ENCODE results near the gene ZDHHC14. TPM values are rescaled to one million over a fixed set of nuclear protein-coding genes. Genes with fewer than 3 reads are reported as not detected.

ZDHHC14 gene
- total and polyA plus RNA-seq, 4 donors: 4.3 to 18.3 (median 8.9) TPM

- no peaks in the 10 kb centered on the region for H3K9me3 ChIP-seq (ENCODE audit: control insufficient read depth in 4 of 4, insufficient read depth in 3 of 4, low read length in 3 of 4)
- H3K36me3 ChIP-seq (ENCODE audit: control insufficient read depth in 4 of 4, insufficient read depth in 4 of 4, low read length in 4 of 4): no peaks in the 10 kb centered on the region
- no peak overlapping the region for H3K4me3 ChIP-seq
- no peak overlapping the region for H3K27ac ChIP-seq (ENCODE audit: low read depth in 1 of 2, low read length in 1 of 2)
- DNase-seq: no peak
- no peak overlapping the region for H3K9ac ChIP-seq (ENCODE audit: insufficient read depth in 1 of 2, low read length in 2 of 2)
- H3K4me1 ChIP-seq (ENCODE audit: control insufficient read depth in 5 of 5, insufficient read depth in 5 of 5, low read length in 5 of 5): peaks cover 0 to 13% (median 5%) of the 10 kb centered on the region in 5 donors
- 94% methylated on average over 8 of the region's 8 CpGs for WGBS, 2 donors
- ATAC-seq (ENCODE audit: insufficient read depth, low FRiP score): no peak
- no peaks in the 10 kb centered on the region for H3K27me3 ChIP-seq (ENCODE audit: control insufficient read depth in 3 of 3, insufficient read depth in 3 of 3, low read length in 2 of 3)
- TF ChIP-seq, protein P1, sequence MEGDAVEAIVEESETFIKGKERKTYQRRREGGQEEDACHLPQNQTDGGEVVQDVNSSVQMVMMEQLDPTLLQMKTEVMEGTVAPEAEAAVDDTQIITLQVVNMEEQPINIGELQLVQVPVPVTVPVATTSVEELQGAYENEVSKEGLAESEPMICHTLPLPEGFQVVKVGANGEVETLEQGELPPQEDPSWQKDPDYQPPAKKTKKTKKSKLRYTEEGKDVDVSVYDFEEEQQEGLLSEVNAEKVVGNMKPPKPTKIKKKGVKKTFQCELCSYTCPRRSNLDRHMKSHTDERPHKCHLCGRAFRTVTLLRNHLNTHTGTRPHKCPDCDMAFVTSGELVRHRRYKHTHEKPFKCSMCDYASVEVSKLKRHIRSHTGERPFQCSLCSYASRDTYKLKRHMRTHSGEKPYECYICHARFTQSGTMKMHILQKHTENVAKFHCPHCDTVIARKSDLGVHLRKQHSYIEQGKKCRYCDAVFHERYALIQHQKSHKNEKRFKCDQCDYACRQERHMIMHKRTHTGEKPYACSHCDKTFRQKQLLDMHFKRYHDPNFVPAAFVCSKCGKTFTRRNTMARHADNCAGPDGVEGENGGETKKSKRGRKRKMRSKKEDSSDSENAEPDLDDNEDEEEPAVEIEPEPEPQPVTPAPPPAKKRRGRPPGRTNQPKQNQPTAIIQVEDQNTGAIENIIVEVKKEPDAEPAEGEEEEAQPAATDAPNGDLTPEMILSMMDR (IDR thresholded peaks at IDR 0.05; ENCODE audit: control extremely low read depth, extremely low read depth): no peak
Measured at GRCh38 chr6:157711060-157711459, 330.1 kb downstream of the ZDHHC14 start.

DNA sequence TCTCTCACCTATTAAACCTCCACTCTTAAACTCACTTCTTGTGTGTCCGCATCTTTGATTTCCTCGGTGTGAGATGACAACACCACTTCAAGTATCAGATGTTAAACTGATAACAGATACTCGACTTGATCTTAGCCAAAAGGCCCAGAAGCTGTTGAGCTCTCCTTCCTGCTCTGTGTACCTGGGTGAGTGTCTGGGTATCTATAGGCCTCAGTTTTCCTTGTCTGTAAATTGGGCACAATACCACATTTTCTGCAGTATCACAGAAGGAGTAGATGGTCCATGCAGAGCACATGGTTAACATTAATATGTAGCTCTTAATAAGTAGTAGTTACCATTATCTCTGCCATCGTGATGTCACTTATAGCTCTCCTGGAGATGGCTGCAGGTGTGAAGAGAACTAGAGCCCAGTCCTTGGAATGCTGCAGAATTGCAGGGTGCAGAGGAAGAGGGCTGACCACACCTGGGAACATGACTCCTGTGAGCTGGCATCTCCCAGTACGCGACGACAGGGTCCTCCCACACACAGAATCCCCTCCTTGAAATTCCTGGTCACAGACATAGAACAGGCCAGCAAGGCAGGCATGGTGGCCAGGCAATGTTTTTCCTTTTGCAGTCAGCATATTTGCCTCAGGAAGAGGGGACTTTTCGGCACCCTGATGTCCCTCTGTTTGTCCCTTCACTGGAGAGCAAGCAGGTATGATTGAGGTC, 331.8 kb downstream of the ZDHHC14 start:
- Histone ChIP-seq H3K36me3 (ENCODE audit: control insufficient read depth in 4 of 4, insufficient read depth in 4 of 4, low read length in 4 of 4) (no peaks in the 10 kb centered on the region), H3K9ac (ENCODE audit: insufficient read depth in 1 of 2, low read length in 2 of 2) (no peak overlapping the region), H3K27me3 (ENCODE audit: control insufficient read depth in 3 of 3, insufficient read depth in 3 of 3, low read length in 2 of 3) (no peaks in the 10 kb centered on the region), H3K4me3 (no peak overlapping the region), H3K27ac (ENCODE audit: low read depth in 1 of 2, low read length in 1 of 2) (no peak overlapping the region), H3K4me1 (ENCODE audit: control insufficient read depth in 5 of 5, insufficient read depth in 5 of 5, low read length in 5 of 5) (peaks cover 0 to 20% (median 5%) of the 10 kb centered on the region in 5 donors), H3K9me3 (ENCODE audit: control insufficient read depth in 4 of 4, insufficient read depth in 3 of 4, low read length in 3 of 4) (no peaks in the 10 kb centered on the region)
- TF ChIP-seq, protein P1 (IDR thresholded peaks at IDR 0.05; ENCODE audit: control extremely low read depth, extremely low read depth): no peak
- 91% methylated on average over 8 of the region's 8 CpGs for WGBS, 2 donors
- DNase-seq: no peak
- ATAC-seq (ENCODE audit: insufficient read depth, low FRiP score): no peak

DNA sequence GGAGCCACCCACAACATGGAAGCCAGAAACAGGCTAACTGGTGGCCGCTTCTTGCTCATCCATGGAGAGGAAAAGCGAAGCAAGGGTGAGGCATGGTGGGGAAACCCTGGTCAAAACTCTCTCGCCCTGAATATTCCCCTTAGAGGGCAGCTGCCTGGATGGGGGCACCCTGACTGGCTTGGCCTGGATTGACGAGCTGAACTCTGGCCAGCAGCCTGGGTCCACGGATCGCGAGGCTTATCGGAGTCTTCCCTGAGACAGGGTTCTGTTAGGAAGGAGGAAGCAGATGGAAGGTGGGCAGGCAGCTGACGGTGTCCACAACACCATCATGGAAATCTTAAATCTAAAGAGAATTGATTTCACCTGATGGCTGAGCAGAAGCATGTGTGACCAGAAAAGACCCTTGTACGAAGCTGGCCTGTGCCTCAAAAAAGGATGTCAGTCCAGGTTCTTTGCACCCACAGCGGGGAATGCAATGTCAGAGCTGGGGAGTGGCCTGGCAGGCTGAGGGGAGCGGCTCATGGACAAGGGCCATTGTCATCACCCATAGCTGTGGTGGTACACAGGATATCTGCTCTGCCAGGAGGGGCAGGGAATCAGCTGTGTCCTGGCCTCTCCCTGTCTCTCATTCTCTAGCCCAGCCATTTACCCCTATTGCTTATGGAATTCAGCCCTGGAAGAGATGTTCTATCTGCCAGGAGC, 332.6 kb downstream of the ZDHHC14 start:
- Histone ChIP-seq H3K9me3 (ENCODE audit: control insufficient read depth in 4 of 4, insufficient read depth in 3 of 4, low read length in 3 of 4) (no peaks in the 10 kb centered on the region), H3K27ac (ENCODE audit: low read depth in 1 of 2, low read length in 1 of 2) (no peak overlapping the region), H3K4me3 (no peak overlapping the region), H3K27me3 (ENCODE audit: control insufficient read depth in 3 of 3, insufficient read depth in 3 of 3, low read length in 2 of 3) (no peaks in the 10 kb centered on the region), H3K9ac (ENCODE audit: insufficient read depth in 1 of 2, low read length in 2 of 2) (no peak overlapping the region), H3K4me1 (ENCODE audit: control insufficient read depth in 5 of 5, insufficient read depth in 5 of 5, low read length in 5 of 5) (peaks cover 0 to 24% (median 6%) of the 10 kb centered on the region in 5 donors), H3K36me3 (ENCODE audit: control insufficient read depth in 4 of 4, insufficient read depth in 4 of 4, low read length in 4 of 4) (no peaks in the 10 kb centered on the region)
- WGBS, 2 donors: 91 to 94% methylated on average over 12 of the region's 12 CpGs
- DNase-seq (no peak), ATAC-seq (ENCODE audit: insufficient read depth, low FRiP score) (no peak)
- TF ChIP-seq, protein P1 (IDR thresholded peaks at IDR 0.05; ENCODE audit: control extremely low read depth, extremely low read depth): no peak

Measured in lung (tissue), 12 donors.